Stimulated activated CD4-positive, alpha-beta T cell treated with anti-CD3 and anti-CD28 coated beads, Interleukin-4, amount 100 ng/mL, for 4 hours (primary cell): ENCODE data around the gene NRL.
A peak's percentile ranks its signal among the peaks of the same experiment; 100 is the strongest.
"Not testable (repeated sequence)": the region's sequence is repeated elsewhere in the genome, so short reads cannot be mapped to it uniquely, and the experiment has no call there.

Experiments
- DNase-seq, 2 experiments: peaks; one replicate each; pipeline ENCODE4 v3.0.0-alpha.2; 2020

The NRL gene

DNA sequence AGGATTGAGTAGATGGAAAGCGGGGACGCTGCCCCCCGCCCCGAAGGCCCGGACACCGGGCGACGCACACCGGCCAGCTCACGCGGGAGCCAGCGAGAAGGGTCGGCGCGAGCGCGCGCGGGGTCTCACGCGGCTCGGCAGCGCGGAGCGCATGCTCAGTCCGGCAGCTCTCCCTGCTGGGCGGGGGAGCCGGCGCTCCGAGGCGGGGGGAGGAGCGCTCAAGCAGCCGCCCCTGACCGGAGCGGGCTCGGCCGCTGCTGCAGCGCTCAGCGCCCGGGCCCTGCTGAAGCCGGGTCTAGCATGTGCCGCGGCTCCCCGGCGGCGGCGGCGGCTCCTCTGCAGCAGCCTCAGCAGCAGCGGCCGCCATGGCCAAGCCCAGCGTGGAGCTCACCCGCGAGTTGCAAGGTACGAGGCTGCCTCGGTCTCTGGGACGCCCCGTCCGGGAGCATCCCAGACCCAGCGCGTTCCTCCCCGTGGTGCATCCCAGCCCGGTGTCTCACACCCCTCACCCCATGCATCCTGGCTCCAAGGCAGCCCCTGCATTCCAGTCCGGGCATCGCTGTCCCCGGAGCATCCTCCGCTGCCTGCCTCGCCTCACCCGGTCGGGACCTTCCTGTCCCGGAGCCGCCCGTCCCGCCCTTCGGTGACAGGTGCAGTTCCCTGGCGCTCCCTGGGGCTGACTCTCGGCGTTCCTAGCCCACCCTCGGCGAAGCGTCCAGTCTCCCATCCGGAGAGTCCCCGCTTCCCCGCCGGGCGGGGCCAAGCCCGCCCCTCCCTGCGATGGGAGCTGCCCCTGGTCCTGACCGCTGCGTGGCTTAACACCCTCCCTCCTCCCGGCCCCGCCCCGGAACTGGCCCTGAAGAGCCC lies 62.7 kb downstream of the NRL start, which contains the start of gene CARMIL3:
Gene CARMIL3, plus strand, starts transcription at position 221 of the 867 bp plus-strand sequence. Its CDS starts 145 bp downstream, at position 366.
- DNase-seq: peak; percentile 50 to 62

GRCh38 chr14:24051176-24051788 lies 63.5 kb downstream of the NRL start:
- no peak for DNase-seq

DNA sequence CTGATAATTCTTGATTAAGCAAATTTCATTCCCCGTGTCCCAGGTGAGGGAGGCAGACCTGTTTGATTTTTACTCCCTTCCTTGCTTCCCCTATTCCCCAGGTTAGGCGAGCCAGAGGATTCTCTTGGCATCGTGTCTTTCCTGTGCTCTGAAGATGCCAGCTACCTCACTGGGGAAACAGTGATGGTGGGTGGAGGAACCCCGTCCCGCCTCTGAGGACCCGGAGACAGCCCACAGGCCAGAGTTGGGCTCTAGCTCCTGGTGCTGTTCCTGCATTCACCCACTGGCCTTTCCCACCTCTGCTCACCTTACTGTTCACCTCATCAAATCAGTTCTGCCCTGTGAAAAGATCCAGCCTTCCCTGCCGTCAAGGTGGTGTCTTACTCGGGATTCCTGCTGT lies 64.0 kb downstream of the NRL start:
- not testable (repeated sequence) for DNase-seq

DNA sequence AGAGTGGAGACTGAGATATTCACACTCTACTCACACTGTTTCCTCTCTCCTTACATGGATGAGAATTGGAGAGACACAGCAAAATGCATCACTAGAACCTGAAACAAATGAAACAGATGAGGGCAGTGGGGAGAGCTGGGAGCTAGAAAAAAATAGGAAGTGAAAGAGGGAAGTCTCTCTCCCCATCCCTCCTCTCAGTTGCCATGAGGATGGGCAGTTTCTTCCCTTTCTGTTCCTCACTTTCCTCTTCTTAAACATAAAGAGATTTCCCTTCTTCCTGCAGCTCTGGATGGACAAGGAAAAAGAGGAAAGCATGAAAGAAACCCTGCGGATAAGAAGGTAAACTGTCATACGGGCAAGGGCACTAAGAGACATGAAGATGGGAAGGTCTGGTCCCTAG lies 65.7 kb downstream of the NRL start:
- DNase-seq: not testable (repeated sequence)

DNA sequence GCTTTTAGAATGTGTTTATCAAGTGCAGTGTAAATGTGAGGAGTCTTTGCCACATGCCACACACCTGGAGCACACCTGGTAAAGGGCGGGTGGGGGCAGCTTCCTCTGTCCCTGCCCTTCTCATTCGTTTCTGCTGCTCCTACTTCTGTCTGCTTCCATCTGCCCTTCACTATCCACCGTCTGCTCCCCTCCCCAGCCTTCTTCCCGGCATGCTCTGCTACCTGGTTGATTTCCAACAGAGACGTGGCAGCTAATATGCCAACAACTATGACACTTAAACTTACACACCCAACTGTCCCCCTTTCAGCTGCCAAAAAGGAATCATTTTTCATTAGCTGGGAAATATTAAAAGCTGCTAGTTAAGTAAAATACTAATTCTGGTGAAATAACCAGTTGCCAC lies 72.0 kb downstream of the NRL start:
- DNase-seq: no peak

- no peak for DNase-seq
These were observed 74.1 kb downstream of the NRL start for GRCh38 chr14:24040692-24041091.

GRCh38 chr14:24038686-24039085 lies 76.1 kb downstream of the NRL start:
- no peak for DNase-seq

- DNase-seq: no peak
These were observed 77.1 kb downstream of the NRL start for GRCh38 chr14:24037658-24038037.

DNA sequence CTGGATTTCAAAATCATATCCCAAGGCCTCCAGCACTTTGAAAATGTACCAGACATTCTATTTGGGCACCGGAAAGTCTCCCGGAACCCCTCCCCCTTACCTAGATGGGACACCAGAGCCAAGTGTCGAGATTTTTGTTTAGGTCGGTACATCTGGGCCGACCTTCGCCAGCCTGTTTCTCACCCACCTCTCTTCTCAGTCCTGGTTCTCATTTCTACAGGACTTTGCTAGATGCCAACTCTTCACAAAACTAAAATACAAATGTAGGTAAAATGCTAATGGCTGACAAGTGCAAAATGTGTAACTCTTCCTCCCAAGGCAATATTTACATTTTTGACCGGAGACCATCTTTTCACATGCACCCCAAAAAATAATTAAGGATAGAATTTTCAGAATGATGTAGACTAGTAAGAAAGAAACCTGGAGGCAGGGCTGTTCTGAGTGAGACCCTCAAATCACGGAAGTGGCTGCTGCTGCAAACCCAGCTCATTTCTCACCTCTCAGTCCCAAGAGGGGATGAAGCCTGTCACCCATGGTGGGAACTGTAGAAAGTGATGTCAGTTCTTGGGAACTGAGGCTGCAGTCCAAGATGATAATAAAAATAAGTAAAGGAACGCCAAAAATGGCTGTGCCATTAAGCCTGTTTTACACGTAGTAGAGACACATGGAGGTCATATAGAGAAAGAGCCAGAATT lies 77.6 kb downstream of the NRL start:
- not testable (repeated sequence) for DNase-seq

- DNase-seq: peak; percentile 58 to 63
These were observed 78.4 kb downstream of the NRL start for GRCh38 chr14:24036169-24036962.

DNA sequence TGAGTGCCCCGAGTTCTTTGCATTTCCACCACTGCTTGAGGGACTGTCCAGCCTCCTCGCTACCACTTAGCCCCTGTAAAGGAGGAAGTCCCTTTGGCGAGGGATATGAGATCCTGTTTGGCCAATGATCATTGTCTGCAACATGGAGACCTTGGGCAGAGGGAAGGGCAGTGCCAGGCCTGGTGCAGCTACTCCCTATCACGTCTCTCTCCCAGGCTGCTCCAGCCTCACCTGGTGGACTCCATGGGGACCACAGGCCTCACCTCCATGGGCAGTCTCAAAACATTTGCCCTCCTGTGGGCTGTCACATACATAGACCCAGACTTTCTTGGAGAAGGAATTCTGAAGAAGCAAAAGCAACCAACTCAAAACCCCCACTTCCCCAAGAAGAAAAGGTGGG lies 79.0 kb downstream of the NRL start:
- DNase-seq: not testable (repeated sequence)

DNA sequence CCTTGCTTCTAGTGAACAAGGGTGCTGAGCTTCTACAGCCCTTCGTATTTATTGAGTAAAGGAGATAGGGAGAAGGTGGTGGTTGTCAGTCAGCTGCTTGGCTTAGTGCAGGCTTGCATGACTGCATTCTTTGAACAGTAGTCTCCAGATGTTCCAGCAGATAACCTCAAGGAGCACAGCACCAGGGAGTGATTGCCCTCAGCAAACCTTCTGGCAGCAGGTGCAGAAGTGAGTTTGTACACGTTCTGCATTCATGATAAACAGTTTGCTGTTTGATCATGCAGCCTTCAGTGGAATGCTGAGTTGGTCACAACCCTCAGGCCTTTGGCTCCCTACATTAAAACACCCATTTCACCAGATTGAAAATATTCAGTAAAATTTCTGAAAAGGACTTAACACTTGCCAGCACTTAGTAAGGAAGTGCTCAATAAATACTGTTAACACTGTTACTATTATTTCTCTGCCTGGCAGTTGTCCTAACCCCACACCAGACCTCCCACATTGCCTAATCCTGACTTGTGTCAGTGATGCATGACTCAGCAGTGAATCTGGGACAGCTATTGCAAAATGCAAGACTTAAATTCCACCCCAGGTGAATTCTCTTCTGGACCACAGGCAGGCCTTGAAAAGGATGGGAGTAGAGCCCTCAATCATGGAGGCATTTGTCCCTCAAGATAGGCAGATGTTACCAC lies 81.9 kb downstream of the NRL start:
- no peak for DNase-seq

GRCh38 chr14:24031331-24031730 lies 83.4 kb downstream of the NRL start:
- DNase-seq: not testable (repeated sequence)

DNA sequence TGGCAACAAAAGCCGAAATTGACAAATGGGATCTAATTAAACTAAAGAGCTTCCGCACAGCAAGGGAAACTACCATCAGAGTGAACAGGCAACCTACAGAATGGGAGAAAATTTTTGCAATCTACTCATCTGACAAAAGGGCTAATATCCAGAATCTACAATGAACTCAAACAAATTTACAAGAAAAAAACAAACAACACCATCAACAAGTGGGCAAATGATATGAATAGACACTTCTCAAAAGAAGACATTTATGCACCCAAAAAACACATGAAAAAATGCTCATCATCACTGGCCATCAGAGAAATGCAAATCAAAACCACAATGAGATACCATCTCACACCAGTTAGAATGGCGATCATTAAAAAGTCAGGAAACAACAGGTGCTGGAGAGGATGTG lies 85.1 kb downstream of the NRL start:
- DNase-seq: not testable (repeated sequence)
